ENCODE results near the gene PDCD11. TPM values are rescaled to one million over a fixed set of nuclear protein-coding genes. Genes with fewer than 3 reads are reported as not detected.
"Not testable (repeated sequence)": the region's sequence is repeated elsewhere in the genome, so short reads cannot be mapped to it uniquely, and the experiment has no call there.

PDCD11 gene
- polyA plus RNA-seq, 1 donor from 2014 or later = 15.3 TPM

DNA sequence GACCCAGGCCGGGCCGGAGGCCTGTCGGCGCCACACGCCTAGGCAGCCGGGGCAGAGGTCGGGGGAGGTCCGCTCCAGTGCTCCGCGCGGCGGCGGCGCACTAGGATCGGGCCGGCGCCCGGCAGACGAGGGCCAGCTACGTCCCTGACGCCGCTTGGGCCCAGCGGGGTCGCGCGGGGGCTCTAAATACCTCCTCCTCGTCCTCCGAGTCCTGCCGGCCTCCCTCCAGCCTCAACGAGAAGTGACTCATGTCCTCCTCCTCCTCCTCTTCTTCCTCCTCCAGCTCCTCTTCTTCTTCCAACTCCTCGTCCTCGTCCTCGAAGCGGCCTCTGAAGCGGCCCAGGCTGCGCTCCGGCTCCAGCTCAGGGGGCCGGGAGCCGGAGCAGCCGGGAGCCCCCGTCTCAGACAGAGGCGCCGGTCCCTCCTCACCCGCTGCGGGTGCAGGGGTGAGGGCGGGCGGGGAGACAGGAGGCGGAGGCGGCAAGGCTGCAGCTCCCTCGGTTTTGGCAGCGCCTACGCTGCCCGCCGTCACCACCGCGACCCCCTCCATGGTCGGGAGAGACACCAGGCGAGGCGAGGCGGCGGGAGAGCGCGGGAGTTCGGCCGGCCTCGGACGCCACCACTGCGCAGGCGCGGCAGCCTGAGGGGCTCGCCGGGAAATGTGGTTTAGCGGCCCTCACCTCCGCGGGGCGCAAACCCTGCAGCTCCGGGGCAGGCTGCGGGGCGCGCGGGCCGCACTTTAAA, 45.7 kb upstream of the PDCD11 start, which contains the start of gene PCGF6:
Gene PCGF6 (minus strand): TSS at position 624 of the 744 bp plus-strand sequence. CDS start 74 bp downstream, at position 550.
- TF ChIP-seq TAF1 (IDR thresholded peaks at IDR 0.05; ENCODE audit: low read depth) (peak; percentile 51), MXI1 (conservative IDR thresholded peaks at IDR 0.05; ENCODE audit: poor library complexity, severe bottlenecking) (peak; percentile 55), EP300 (conservative IDR thresholded peaks at IDR 0.05; ENCODE audit: poor library complexity, severe bottlenecking) (no peak), SMC3 (conservative IDR thresholded peaks at IDR 0.05; ENCODE audit: poor library complexity) (no peak), RAD21 (conservative IDR thresholded peaks at IDR 0.05) (peak; percentile 16), POLR2AphosphoS5 (IDR thresholded peaks at IDR 0.05) (peak; percentile 79), CTCF (IDR thresholded peaks at IDR 0.05; ENCODE audit: poor library complexity, severe bottlenecking) (peak; percentile 56), EZH2 (IDR thresholded peaks at IDR 0.05; ENCODE audit: borderline replicate concordance, insufficient read depth, low read length, poor library complexity, severe bottlenecking) (no peak)
- TF ChIP-seq, protein P1, sequence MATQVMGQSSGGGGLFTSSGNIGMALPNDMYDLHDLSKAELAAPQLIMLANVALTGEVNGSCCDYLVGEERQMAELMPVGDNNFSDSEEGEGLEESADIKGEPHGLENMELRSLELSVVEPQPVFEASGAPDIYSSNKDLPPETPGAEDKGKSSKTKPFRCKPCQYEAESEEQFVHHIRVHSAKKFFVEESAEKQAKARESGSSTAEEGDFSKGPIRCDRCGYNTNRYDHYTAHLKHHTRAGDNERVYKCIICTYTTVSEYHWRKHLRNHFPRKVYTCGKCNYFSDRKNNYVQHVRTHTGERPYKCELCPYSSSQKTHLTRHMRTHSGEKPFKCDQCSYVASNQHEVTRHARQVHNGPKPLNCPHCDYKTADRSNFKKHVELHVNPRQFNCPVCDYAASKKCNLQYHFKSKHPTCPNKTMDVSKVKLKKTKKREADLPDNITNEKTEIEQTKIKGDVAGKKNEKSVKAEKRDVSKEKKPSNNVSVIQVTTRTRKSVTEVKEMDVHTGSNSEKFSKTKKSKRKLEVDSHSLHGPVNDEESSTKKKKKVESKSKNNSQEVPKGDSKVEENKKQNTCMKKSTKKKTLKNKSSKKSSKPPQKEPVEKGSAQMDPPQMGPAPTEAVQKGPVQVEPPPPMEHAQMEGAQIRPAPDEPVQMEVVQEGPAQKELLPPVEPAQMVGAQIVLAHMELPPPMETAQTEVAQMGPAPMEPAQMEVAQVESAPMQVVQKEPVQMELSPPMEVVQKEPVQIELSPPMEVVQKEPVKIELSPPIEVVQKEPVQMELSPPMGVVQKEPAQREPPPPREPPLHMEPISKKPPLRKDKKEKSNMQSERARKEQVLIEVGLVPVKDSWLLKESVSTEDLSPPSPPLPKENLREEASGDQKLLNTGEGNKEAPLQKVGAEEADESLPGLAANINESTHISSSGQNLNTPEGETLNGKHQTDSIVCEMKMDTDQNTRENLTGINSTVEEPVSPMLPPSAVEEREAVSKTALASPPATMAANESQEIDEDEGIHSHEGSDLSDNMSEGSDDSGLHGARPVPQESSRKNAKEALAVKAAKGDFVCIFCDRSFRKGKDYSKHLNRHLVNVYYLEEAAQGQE (IDR thresholded peaks at IDR 0.05; ENCODE audit: borderline replicate concordance) = no peak
- Histone ChIP-seq H3F3A (ENCODE audit: insufficient read depth, low read length, poor library complexity, severe bottlenecking) (no peaks in the 10 kb centered on the region), H2AFZ (ENCODE audit: low read depth, low read length) (peak within 1 kb of the TSS; percentile 91), H3K27ac (ENCODE audit: low read length) (peak within 1 kb of the TSS; percentile 79), H4K20me1 (ENCODE audit: insufficient read depth) (no peaks in the 10 kb centered on the region), H3K4me2 (ENCODE audit: low read length) (peak within 1 kb of the TSS; percentile 54), H3K9me2 (ENCODE audit: insufficient read depth, low read length) (no peaks in the 10 kb centered on the region), H3K9ac (ENCODE audit: low read length) (peak within 1 kb of the TSS; percentile 84), H3K79me2 (replicated peaks; ENCODE audit: insufficient read depth, low read length) (peaks cover 8% of the 10 kb centered on the region), H3K36me3 (ENCODE audit: insufficient read depth, low read length) (no peaks in the 10 kb centered on the region), H3K4me3 (ENCODE audit: low read length) (peak within 1 kb of the TSS; percentile 91), H3K9me3 (ENCODE audit: low read length) (no peaks in the 10 kb centered on the region), H3K27me3 (ENCODE audit: insufficient read depth, low read depth, low read length) (no peaks in the 10 kb centered on the region)

GRCh38 chr10:103353281-103353680, 43.1 kb upstream of the PDCD11 start:
- TF ChIP-seq TAF1 (IDR thresholded peaks at IDR 0.05; ENCODE audit: low read depth) = no peak
- no peak for TF ChIP-seq POLR2AphosphoS5 (IDR thresholded peaks at IDR 0.05)
- no peak for TF ChIP-seq MXI1 (conservative IDR thresholded peaks at IDR 0.05; ENCODE audit: poor library complexity, severe bottlenecking)
- TF ChIP-seq EP300 (conservative IDR thresholded peaks at IDR 0.05; ENCODE audit: poor library complexity, severe bottlenecking) = no peak
- TF ChIP-seq SMC3 (conservative IDR thresholded peaks at IDR 0.05; ENCODE audit: poor library complexity) = no peak
- no peak for TF ChIP-seq RAD21 (conservative IDR thresholded peaks at IDR 0.05)
- no peak for TF ChIP-seq EZH2 (IDR thresholded peaks at IDR 0.05; ENCODE audit: borderline replicate concordance, insufficient read depth, low read length, poor library complexity, severe bottlenecking)
- no peak overlapping the region for H2AFZ ChIP-seq (ENCODE audit: low read depth, low read length)
- H3K9me2 ChIP-seq (ENCODE audit: insufficient read depth, low read length) = no peaks in the 10 kb centered on the region
- no peaks in the 10 kb centered on the region for H3K9me3 ChIP-seq (ENCODE audit: low read length)
- H3K27ac ChIP-seq (ENCODE audit: low read length) = no peak overlapping the region
- H3F3A ChIP-seq (ENCODE audit: insufficient read depth, low read length, poor library complexity, severe bottlenecking) = no peaks in the 10 kb centered on the region
- no peak overlapping the region for H3K4me3 ChIP-seq (ENCODE audit: low read length)
- no peak overlapping the region for H3K9ac ChIP-seq (ENCODE audit: low read length)
- no peaks in the 10 kb centered on the region for H3K36me3 ChIP-seq (ENCODE audit: insufficient read depth, low read length)
- no peaks in the 10 kb centered on the region for H4K20me1 ChIP-seq (ENCODE audit: insufficient read depth)
- peaks cover 8% of the 10 kb centered on the region for H3K79me2 ChIP-seq (replicated peaks; ENCODE audit: insufficient read depth, low read length)
- H3K27me3 ChIP-seq (ENCODE audit: insufficient read depth, low read depth, low read length) = no peaks in the 10 kb centered on the region
- H3K4me2 ChIP-seq (ENCODE audit: low read length) = no peak overlapping the region

GRCh38 chr10:103354567-103354966, 41.9 kb upstream of the PDCD11 start:
- H3K36me3 ChIP-seq (ENCODE audit: insufficient read depth, low read length); H3F3A ChIP-seq (ENCODE audit: insufficient read depth, low read length, poor library complexity, severe bottlenecking); H3K27ac ChIP-seq (ENCODE audit: low read length); H3K9ac ChIP-seq (ENCODE audit: low read length); H3K9me3 ChIP-seq (ENCODE audit: low read length); H3K4me3 ChIP-seq (ENCODE audit: low read length); H2AFZ ChIP-seq (ENCODE audit: low read depth, low read length); H3K9me2 ChIP-seq (ENCODE audit: insufficient read depth, low read length); H3K79me2 ChIP-seq (replicated peaks; ENCODE audit: insufficient read depth, low read length); H4K20me1 ChIP-seq (ENCODE audit: insufficient read depth); H3K27me3 ChIP-seq (ENCODE audit: insufficient read depth, low read depth, low read length); H3K4me2 ChIP-seq (ENCODE audit: low read length): not testable (repeated sequence)
